Sciatic nerve (tissue), 2 donors: ENCODE measurements around the gene TMEM192. TPM values are rescaled to one million over a fixed set of nuclear protein-coding genes. Genes with fewer than 3 reads are reported as not detected.
"Not testable (repeated sequence)": the region's sequence is repeated elsewhere in the genome, so short reads cannot be mapped to it uniquely, and the experiment has no call there.

Experiments
- ATAC-seq: fragments of 200-7000 bp; cut with Tn5 transposase; one replicate; pipeline ENCODE4 v1.9.1; 2020; ENCODE audit warnings: mild to moderate bottlenecking, moderate library complexity
- DNase-seq: peaks from one replicate; pipeline ENCODE4 v3.0.0-alpha.2; 2020; ENCODE audit warnings: low spot score
- intact Hi-C: fragments of 100-400 bp; cut with DNase I; formaldehyde crosslinking; loops from one replicate; pipeline ENCODE4 v1.14.2; 2022
- total RNA-seq: library from RNA; stranded (reverse); fragmentation: NEBNext Ultra II Directional; extraction: Animal tissue kit (Norgen Biotek cat#: 25700); gene quantifications from one replicate; pipeline ENCODE4 v1.2.1, GENCODE V29; 2021
- donor health status: DM: no; HTN: no; CAD: no.
- donor health status: DM: no; HTN: no; CAD: no.

TMEM192 gene
- 22.1 TPM for total RNA-seq

- intact Hi-C loops, result no loop called here
- peak; percentile 100 for ATAC-seq
- peak; percentile 96 for DNase-seq
These were observed at the start of gene TMEM192 for GRCh38 chr4:165112368-165113121. Gene TMEM192 (minus strand): TSS chr4:165112860. CDS start chr4:165112773, 87 bp downstream.

DNA sequence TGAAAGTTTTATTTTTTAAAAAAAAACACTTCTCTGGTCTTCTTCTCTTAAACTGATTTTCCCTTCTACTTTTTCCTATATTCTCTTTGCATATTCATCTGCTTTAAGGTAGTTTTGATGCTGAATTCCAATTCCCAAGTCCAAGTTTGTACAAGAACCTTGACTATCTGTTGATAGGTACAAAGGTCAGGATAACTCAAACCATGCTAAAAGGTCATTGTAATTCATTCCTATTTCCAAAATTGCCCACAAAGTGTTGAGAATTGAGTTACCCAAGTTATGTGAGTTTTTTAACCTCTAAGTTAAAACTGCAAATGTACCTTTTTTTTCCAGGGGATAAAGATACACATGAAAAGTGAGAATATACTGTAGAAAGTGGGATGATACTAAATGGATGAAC, 46.1 kb upstream of the TMEM192 start:
- ATAC-seq (no peak), DNase-seq (no peak)
- intact Hi-C loops, result no loop called here

- intact Hi-C loops, result no loop called here
- ATAC-seq (no peak), DNase-seq (no peak)
These were observed 44.2 kb upstream of the TMEM192 start for GRCh38 chr4:165156906-165157305.

GRCh38 chr4:165154482-165154881, 41.8 kb upstream of the TMEM192 start:
- no peak for DNase-seq
- intact Hi-C loops, result no loop called here
- no peak for ATAC-seq

- ATAC-seq, result peak; percentile 46
- intact Hi-C loops, result no loop called here
- DNase-seq, result no peak
These were observed 39.9 kb upstream of the TMEM192 start for GRCh38 chr4:165152527-165152926.

DNA sequence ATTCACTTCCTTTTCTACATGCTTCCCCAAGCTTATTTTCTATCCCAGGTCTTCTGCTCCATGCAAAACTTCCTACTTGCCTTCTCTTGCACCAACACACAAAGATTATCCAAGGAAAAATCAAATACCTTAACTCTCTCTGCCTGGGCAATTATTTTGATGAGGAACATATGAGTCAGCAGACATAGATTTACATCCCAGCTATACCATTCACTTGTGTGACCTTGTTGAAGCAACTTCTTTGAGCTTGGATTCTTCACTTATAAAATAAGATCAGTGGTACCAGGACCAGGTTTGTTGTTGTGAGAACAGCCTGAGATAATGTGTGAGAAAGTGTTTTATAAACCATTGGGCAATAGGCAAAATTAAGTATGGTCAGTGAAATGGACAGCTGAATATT, 39.1 kb upstream of the TMEM192 start:
- ATAC-seq, result no peak
- intact Hi-C loops, result no loop called here
- DNase-seq, result no peak

DNA sequence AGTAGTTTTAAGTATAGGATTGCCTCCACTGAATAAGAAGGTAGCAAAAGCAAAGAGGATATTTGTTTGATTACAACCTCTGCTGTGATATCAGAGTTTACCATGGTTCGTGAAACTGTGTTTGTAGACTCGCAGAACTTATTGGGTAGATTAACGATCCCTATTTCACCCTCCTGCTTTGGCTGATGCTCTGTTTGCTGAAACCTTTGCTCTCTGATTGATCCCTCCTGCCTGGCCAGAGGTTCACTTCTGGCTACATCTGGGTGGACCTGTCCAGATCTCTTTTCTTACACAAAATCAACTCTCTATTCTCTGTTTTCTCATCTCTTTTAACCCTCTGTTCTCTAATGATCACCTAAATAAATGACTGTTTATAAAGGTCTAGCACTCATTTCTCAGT, 37.9 kb upstream of the TMEM192 start:
- DNase-seq (no peak), ATAC-seq (no peak)
- intact Hi-C loops, result no loop called here

- intact Hi-C loops, result loop anchor here (10.0 kb wide), 1 partner anchor 196 kb away; no protein-coding TSS in a partner anchor
- DNase-seq, result no peak
- ATAC-seq, result no peak
These were observed 26.2 kb upstream of the TMEM192 start for GRCh38 chr4:165138843-165139242.

GRCh38 chr4:165137205-165137604, 24.5 kb upstream of the TMEM192 start:
- ATAC-seq (no peak), DNase-seq (no peak)
- intact Hi-C loops, result loop anchor here (10.0 kb wide), 1 partner anchor 198 kb away; no protein-coding TSS in a partner anchor

DNA sequence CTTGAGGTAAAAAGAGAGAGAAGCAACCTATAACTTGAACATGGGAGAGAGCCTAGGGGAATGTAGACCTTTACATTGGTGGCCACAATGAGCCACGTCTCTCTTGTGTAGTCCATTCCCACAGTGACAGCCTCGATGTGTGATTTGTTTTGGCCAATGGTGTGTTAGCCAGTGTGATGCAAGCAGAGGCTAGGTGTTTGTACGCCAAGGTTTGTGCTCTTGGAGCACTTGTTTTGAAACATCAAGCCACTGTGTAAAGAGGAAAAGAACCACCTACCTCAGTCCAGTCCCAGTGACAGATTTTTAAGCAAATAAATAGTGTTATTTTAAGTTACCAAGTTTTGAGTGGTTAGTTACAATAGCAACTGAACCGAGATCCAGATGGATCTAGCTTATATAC, 23.9 kb upstream of the TMEM192 start:
- intact Hi-C loops, result loop anchor here (10.0 kb wide), 1 partner anchor 198 kb away; no protein-coding TSS in a partner anchor
- no peak for ATAC-seq
- no peak for DNase-seq

- intact Hi-C loops, result loop anchor here (5.0 to 10.0 kb wide), 2 partner anchors 202 to 329 kb away; no protein-coding TSS in a partner anchor
- no peak for ATAC-seq
- no peak for DNase-seq
These were observed 20.5 kb upstream of the TMEM192 start for GRCh38 chr4:165133150-165133549.

- intact Hi-C loops, result loop anchor here (5.0 to 10.0 kb wide), 2 partner anchors 203 to 331 kb away; no protein-coding TSS in a partner anchor
- ATAC-seq (peak; percentile 76), DNase-seq (peak; percentile 82)
These were observed 18.7 kb upstream of the TMEM192 start for GRCh38 chr4:165131247-165131832.

DNA sequence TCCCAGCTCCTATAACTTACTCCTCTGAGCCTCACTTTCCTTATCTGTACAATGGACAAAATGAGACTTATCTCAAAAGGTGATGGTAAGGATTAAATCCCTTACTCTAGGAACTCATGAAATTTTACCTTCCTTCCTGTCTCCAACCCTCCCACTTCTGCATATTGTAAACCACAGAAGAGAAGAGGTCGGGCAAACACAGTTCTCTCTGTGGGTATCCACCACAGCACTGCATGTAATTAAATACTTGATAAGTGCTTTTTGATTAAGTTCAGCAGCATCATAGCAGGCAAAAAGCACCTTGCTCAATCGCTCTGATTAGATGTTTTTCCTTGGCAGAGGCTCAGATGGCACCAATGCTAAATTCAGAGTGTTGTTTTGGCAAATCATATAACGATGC, 17.3 kb upstream of the TMEM192 start:
- intact Hi-C loops, result loop anchor here (5.0 to 10.0 kb wide), 2 partner anchors 205 to 332 kb away; no protein-coding TSS in a partner anchor
- DNase-seq (no peak), ATAC-seq (no peak)

DNA sequence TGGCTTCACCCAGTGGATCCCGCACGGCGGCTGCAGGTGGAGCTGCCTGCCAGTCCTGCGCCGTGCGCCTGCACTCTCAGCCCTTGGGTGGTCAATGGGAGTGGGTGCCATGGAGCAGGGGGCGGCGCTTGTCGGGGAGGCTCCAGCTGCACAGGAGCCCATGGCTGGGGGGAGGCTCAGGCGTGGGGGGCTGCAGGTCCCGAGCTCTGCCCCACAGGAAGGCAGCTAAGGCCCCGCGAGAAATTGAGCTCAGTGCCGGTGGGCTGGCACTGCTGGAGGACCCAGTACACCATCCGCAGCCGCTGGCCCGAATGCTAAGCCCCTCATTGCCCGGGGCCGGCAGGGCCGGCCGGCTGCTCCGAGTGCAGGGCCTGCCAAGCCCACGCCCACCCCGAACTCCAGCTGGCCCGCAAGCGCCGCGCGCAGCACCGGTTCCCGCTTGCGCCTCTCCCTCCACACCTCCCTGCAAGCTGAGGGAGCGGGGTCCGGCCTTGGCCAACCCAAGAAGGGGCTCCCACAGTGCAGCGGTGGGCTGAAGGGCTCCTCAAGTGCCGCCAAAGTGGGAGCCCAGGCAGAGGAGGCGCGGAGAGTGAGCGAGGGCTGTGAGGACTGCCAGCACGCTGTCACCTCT, 13.3 kb upstream of the TMEM192 start:
- DNase-seq, intact Hi-C loops, ATAC-seq: not testable (repeated sequence)

- intact Hi-C loops, result no loop called here
- DNase-seq (no peak), ATAC-seq (no peak)
These were observed 11.8 kb upstream of the TMEM192 start for GRCh38 chr4:165124488-165124887.

GRCh38 chr4:165118256-165118909, 5.7 kb upstream of the TMEM192 start:
- intact Hi-C loops, result no loop called here
- no peak for DNase-seq
- no peak for ATAC-seq

DNA sequence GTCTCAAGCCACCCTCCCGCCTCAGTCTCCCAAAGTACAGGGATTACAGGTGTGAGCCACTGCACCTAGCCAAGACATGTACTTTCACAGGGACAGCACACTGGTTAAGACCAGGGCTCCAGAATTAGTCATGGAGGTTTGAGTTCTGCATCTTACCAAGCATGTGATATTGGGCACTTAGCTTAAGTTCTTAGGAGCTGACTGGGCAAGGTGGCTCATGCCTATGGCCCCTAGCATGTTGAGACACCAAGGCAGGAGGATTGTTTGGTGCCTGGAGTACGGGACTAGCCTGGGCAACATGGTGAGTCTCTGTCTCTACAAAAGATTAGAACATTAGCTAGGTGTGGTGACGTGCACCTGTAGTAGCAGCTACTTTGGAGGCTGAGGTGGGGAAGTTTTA, 2.6 kb upstream of the TMEM192 start:
- DNase-seq (no peak), ATAC-seq (no peak)
- intact Hi-C loops, result no loop called here

GRCh38 chr4:165111906-165112367, 723 bp downstream of the TMEM192 start:
- ATAC-seq (no peak), DNase-seq (no peak)
- intact Hi-C loops, result no loop called here

DNA sequence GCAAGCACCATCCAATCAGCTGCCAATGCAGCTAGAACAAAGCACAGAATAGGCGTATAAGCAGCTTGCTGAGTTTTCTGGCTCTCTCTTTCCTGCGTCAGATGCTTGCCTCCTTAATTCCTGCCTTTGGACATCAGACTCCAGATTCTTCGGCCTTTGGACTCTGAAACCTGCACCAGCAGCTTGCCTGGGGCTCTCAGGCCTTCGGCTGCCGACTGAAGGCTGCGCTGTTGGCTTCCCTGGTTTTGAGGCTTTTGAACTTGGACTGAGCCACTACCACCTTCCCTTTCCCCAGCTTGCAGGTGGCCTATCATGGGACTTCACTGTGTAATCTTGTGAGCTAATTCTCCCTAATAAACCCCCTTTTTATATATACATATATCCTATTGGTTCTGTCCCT, 6.1 kb downstream of the TMEM192 start:
- no peak for DNase-seq
- intact Hi-C loops, result no loop called here
- no peak for ATAC-seq
